ENCODE results near the gene CUEDC1. TPM values are rescaled to one million over a fixed set of nuclear protein-coding genes. Genes with fewer than 3 reads are reported as not detected.

Gene CUEDC1
- total RNA-seq, 2 donors from 2014 or later = 33.0 to 44.9 TPM

DNA sequence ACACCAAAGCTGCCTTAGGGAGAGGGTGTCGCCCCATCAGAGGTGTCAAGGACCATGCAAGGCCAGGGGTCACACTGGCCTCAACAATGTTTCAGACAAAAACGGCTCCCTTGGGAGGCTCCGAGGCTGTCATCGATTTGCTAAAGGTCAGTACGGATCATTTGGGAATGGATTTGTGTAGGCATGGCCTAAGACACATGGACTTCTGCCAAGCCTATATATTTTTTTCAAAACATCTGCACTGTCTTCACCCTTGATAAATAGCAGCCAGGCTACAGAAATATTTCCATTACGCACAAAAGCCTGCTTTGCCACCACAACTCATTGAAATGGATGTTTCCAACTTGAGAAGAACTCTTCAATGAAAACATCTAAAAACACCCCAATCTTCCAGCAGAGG, 10.3 kb downstream of the CUEDC1 start:
- DNase-seq (ENCODE audit: low spot score) = no peak
- Histone ChIP-seq H3K27ac (peak overlapping the region in 1 of 2 donors; percentile 87), H3K36me3 (no peaks in the 10 kb centered on the region), H3K27me3 (replicated peaks; ENCODE audit: insufficient read depth) (no peaks in the 10 kb centered on the region), H3K9me3 (no peaks in the 10 kb centered on the region), H3K4me1 (replicated peaks) (peaks cover 28% of the 10 kb centered on the region), H3K4me3 (no peak overlapping the region)
- WGBS = 74% methylated on average over 6 of the region's 6 CpGs
- no peak for TF ChIP-seq POLR2AphosphoS5 (IDR thresholded peaks at IDR 0.05)
- TF ChIP-seq, protein P1, sequence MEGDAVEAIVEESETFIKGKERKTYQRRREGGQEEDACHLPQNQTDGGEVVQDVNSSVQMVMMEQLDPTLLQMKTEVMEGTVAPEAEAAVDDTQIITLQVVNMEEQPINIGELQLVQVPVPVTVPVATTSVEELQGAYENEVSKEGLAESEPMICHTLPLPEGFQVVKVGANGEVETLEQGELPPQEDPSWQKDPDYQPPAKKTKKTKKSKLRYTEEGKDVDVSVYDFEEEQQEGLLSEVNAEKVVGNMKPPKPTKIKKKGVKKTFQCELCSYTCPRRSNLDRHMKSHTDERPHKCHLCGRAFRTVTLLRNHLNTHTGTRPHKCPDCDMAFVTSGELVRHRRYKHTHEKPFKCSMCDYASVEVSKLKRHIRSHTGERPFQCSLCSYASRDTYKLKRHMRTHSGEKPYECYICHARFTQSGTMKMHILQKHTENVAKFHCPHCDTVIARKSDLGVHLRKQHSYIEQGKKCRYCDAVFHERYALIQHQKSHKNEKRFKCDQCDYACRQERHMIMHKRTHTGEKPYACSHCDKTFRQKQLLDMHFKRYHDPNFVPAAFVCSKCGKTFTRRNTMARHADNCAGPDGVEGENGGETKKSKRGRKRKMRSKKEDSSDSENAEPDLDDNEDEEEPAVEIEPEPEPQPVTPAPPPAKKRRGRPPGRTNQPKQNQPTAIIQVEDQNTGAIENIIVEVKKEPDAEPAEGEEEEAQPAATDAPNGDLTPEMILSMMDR (IDR thresholded peaks at IDR 0.05) = no peak
- no peak for TF ChIP-seq POLR2A (IDR thresholded peaks at IDR 0.05)
- intact Hi-C loops (cut with DNase I) = no loop called here

DNA sequence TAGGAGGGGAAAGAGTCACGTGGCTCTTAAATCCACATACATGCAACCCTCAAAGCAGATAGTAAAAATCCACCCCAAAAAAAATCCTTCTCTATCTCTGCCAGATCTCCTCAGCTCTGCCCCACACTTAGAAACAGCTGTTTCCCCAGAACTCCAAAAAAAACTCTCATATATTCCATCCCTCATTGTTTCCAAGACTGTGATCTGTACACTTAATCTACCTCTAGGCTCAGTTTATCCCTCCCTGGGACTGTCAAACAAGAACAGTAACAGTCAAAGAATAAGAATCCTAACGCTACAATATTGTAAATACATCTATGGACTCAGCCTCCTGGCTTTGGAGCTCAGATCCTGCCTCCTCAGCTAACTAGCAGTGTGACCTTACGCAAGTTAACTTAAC, 11.6 kb downstream of the CUEDC1 start:
- no peak overlapping the region for H3K27ac ChIP-seq
- no peaks in the 10 kb centered on the region for H3K36me3 ChIP-seq

DNA sequence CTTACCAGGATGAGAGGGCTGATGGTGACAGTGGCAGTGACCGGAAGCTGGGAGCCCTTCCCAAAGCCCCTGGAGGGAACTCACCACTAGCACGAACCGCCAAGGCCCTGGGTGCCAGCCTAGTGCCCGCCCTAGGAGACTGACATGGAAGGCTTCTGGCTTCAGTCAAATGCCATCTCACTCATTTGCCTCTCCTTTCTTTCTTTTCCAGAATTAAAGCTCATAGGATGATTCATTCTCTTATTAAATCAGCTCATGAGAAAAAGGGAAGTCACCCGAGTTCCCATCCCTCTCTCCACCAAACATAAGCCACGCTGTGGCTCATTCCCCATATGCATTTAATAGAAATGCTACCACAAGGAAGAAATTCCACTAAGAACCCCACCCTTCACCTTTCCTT, 12.1 kb downstream of the CUEDC1 start:
- Histone ChIP-seq H3K4me3 (no peak overlapping the region), H3K4me1 (replicated peaks) (peaks cover 24% of the 10 kb centered on the region), H3K36me3 (no peaks in the 10 kb centered on the region), H3K9me3 (no peaks in the 10 kb centered on the region), H3K27me3 (replicated peaks; ENCODE audit: insufficient read depth) (no peaks in the 10 kb centered on the region), H3K27ac (peak overlapping the region in 1 of 2 donors; percentile 12)
- WGBS = 52% methylated on average over 6 of the region's 6 CpGs
- no peak for DNase-seq (ENCODE audit: low spot score)
- intact Hi-C loops (cut with DNase I) = no loop called here
- TF ChIP-seq, protein P1 (IDR thresholded peaks at IDR 0.05) = no peak
- TF ChIP-seq POLR2A (IDR thresholded peaks at IDR 0.05) (no peak), POLR2AphosphoS5 (IDR thresholded peaks at IDR 0.05) (no peak)

More for the DNA sequence above, 11.6 kb downstream of the CUEDC1 start:
- no peaks in the 10 kb centered on the region for H3K27me3 ChIP-seq (replicated peaks; ENCODE audit: insufficient read depth)
- no peak overlapping the region for H3K4me3 ChIP-seq
- no peaks in the 10 kb centered on the region for H3K9me3 ChIP-seq
- intact Hi-C loops (cut with DNase I) = no loop called here
- DNase-seq (ENCODE audit: low spot score) = no peak
- 55% methylated on average over 3 of the region's 3 CpGs for WGBS
- no peak for TF ChIP-seq POLR2AphosphoS5 (IDR thresholded peaks at IDR 0.05)
- TF ChIP-seq, protein P1 (IDR thresholded peaks at IDR 0.05) = no peak
- no peak for TF ChIP-seq POLR2A (IDR thresholded peaks at IDR 0.05)
- H3K4me1 ChIP-seq (replicated peaks) = peaks cover 27% of the 10 kb centered on the region

DNA sequence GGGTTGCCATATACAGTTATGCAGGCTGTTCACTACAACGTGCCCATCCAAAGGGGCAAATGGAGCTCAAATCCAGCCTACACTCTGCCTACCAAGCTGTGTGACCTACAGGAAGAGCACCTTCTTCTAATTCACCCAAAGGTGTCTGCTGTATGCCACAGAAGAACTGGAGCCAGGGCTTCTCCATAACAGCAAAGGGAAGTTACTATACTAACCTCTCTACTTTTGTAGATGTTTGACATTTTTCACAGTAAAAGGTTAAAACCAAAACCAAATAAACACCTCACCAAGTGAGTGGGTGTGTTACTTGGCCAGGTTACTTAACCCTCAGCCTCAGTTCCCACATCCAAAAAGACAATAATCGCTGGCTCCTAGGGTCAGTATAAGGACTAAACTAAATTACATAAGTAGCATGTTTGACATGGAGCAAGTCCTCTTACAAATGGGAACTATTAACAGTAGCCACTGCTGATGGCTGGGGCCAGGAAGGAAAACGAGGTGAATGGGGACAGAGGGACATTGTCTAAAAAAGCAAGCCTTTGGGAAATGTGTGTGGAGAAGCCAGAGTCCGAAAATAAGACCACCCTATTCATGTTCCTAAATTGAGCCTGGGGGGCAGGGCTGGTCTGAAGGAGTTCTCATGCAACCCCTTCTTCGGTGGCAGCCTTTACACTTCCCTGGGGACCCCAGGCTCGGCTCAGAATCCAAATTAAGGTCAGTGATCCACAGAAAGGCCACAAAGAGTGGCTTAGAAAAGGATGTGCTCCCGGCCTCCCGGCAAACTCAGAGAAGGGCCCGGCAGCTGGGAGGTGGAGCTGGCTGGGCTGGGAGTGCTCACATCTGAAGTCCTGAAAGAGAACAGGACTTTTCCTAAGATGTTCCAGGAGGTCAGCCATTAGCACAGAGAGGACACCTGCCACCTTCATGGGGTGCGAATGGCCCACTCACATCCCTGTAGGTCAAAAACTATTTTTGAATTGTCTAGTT, 13.5 kb downstream of the CUEDC1 start:
- H3K9me3 ChIP-seq = no peaks in the 10 kb centered on the region
- H3K27me3 ChIP-seq (replicated peaks; ENCODE audit: insufficient read depth) = no peaks in the 10 kb centered on the region
- no peak overlapping the region for H3K4me3 ChIP-seq
- no peaks in the 10 kb centered on the region for H3K36me3 ChIP-seq
- DNase-seq (ENCODE audit: low spot score) = no peak
- intact Hi-C loops (cut with DNase I) = no loop called here
- WGBS = 62% methylated on average over 10 of the region's 10 CpGs
- peaks cover 20% of the 10 kb centered on the region for H3K4me1 ChIP-seq (replicated peaks)
- TF ChIP-seq, protein P1 (IDR thresholded peaks at IDR 0.05) = no peak
- TF ChIP-seq POLR2A (IDR thresholded peaks at IDR 0.05) = no peak
- TF ChIP-seq POLR2AphosphoS5 (IDR thresholded peaks at IDR 0.05) = no peak
- peak overlapping the region; percentile 38 to 51 for H3K27ac ChIP-seq

Data from prostate gland (tissue), 2 donors.